Measurements from ENCODE around the gene AQP12B.

DNA sequence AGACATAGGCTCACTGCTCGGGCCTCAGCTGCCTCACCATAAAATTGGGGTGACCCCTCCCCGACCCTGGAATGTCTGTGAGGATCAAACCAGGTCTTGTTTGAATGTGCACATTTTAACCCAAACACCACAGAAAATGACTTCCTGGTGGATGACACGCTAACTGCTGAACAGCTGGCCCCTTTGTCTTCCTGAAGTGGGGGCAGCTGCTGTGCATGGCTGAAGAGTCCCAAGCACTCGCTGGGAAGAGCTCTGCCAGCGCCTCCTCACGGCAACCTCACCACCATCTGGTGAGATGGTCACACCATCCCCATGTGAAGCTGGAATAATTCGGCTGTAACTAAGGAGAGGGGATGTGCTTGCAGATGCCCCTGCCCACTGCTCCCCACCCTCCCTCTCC is 43.0 kb upstream of the AQP12B start:
- TF ChIP-seq, protein P1, sequence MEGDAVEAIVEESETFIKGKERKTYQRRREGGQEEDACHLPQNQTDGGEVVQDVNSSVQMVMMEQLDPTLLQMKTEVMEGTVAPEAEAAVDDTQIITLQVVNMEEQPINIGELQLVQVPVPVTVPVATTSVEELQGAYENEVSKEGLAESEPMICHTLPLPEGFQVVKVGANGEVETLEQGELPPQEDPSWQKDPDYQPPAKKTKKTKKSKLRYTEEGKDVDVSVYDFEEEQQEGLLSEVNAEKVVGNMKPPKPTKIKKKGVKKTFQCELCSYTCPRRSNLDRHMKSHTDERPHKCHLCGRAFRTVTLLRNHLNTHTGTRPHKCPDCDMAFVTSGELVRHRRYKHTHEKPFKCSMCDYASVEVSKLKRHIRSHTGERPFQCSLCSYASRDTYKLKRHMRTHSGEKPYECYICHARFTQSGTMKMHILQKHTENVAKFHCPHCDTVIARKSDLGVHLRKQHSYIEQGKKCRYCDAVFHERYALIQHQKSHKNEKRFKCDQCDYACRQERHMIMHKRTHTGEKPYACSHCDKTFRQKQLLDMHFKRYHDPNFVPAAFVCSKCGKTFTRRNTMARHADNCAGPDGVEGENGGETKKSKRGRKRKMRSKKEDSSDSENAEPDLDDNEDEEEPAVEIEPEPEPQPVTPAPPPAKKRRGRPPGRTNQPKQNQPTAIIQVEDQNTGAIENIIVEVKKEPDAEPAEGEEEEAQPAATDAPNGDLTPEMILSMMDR (IDR thresholded peaks at IDR 0.05; ENCODE audit: low read depth, low read length, missing input control) = no peak
- TF ChIP-seq JUND (IDR thresholded peaks at IDR 0.05) (no peak), HNF4G (IDR thresholded peaks at IDR 0.05) (no peak), GABPA (IDR thresholded peaks at IDR 0.05 in 1 of 2, conservative IDR thresholded peaks at IDR 0.05 in 1 of 2) (no peak), HNF4A (conservative IDR thresholded peaks at IDR 0.05) (no peak)

Measured in liver (tissue), 3 donors.